ENCODE measurements around the gene SNAP23. TPM values are rescaled to one million over a fixed set of nuclear protein-coding genes. Genes with fewer than 3 reads are reported as not detected.

SNAP23 gene
- total RNA-seq, 1 experiment from 2014 or later: 63.2 TPM

DNA sequence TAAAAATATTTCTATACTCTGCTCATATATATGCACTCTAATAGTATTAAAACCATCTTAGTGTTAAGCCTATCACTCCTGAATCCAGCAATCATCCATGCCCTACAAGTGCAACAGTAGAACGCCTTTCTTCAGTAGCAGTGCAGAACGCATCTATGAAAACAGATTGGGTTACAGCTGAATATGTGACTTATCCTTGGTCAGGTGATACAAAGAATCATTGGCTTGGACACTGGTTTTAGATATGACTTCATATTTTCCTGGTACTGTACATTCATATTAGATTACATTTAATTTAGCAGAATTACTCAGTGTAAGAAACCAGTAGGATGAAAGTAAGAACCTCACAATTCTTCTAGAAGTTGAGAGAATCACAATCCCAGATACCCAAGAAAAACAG is 47.8 kb upstream of the SNAP23 start:
- no peak overlapping the region for H3K14ac ChIP-seq (ENCODE audit: insufficient read depth, low read length)
- no peak overlapping the region for H3K9ac ChIP-seq (ENCODE audit: extremely low read depth, insufficient read length, low read length)
- H3K4me3 Mint-ChIP-seq: no peak overlapping the region
- no peak overlapping the region for H3K4ac ChIP-seq (ENCODE audit: low read depth, low read length)
- H2AFZ ChIP-seq (ENCODE audit: low read length): no peak overlapping the region
- H4K8ac ChIP-seq (replicated peaks; ENCODE audit: insufficient read length, low read depth, low read length): no peak overlapping the region
- H2BK5ac ChIP-seq (ENCODE audit: insufficient read length, low read length): no peak overlapping the region
- H4K91ac ChIP-seq (ENCODE audit: insufficient read length, low read depth, low read length): no peak overlapping the region
- no peak overlapping the region for H2BK120ac ChIP-seq (ENCODE audit: low read depth, low read length, poor library complexity, severe bottlenecking)
- no peak overlapping the region for H2BK15ac ChIP-seq (ENCODE audit: low read depth, low read length)
- no peak overlapping the region for H3K27ac ChIP-seq (ENCODE audit: insufficient read length, low read depth, low read length)
- DNase-seq: no peak
- no peaks in the 10 kb centered on the region for H3K23me2 ChIP-seq (ENCODE audit: insufficient read length, low read depth, low read length, poor library complexity, severe bottlenecking)
- no peak overlapping the region for H3T11ph ChIP-seq (ENCODE audit: low read length)
- no peaks in the 10 kb centered on the region for H3K4me1 Mint-ChIP-seq
- no peak overlapping the region for H3K4me2 ChIP-seq (ENCODE audit: insufficient read depth, insufficient read length, low read length)
- H3K27ac Mint-ChIP-seq: no peak overlapping the region
- TF ChIP-seq, protein P1, sequence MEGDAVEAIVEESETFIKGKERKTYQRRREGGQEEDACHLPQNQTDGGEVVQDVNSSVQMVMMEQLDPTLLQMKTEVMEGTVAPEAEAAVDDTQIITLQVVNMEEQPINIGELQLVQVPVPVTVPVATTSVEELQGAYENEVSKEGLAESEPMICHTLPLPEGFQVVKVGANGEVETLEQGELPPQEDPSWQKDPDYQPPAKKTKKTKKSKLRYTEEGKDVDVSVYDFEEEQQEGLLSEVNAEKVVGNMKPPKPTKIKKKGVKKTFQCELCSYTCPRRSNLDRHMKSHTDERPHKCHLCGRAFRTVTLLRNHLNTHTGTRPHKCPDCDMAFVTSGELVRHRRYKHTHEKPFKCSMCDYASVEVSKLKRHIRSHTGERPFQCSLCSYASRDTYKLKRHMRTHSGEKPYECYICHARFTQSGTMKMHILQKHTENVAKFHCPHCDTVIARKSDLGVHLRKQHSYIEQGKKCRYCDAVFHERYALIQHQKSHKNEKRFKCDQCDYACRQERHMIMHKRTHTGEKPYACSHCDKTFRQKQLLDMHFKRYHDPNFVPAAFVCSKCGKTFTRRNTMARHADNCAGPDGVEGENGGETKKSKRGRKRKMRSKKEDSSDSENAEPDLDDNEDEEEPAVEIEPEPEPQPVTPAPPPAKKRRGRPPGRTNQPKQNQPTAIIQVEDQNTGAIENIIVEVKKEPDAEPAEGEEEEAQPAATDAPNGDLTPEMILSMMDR (conservative IDR thresholded peaks at IDR 0.05): no peak
- WGBS (ENCODE audit: extremely low coverage, insufficient read length, low lambda C conversion rate): no CpG with 5 or more reads among the region's 2 CpGs
- H3K79me2 ChIP-seq (ENCODE audit: insufficient read depth, low read length): no peaks in the 10 kb centered on the region
- H4K5ac ChIP-seq (ENCODE audit: insufficient read length, low read depth, low read length): no peak overlapping the region
- H3K9me3 ChIP-seq (ENCODE audit: control insufficient read depth, low read depth, low read length): no peaks in the 10 kb centered on the region
- H3K23ac ChIP-seq (ENCODE audit: insufficient read length, low read depth, low read length): no peak overlapping the region
- H2BK20ac ChIP-seq (ENCODE audit: low read depth, low read length, poor library complexity, severe bottlenecking): no peak overlapping the region
- no peaks in the 10 kb centered on the region for H3K4me1 ChIP-seq (ENCODE audit: insufficient read depth, low read length)
- H3K79me1 ChIP-seq (ENCODE audit: insufficient read depth, low read depth, low read length, poor library complexity, severe bottlenecking): no peaks in the 10 kb centered on the region
- no peaks in the 10 kb centered on the region for H3K9me3 Mint-ChIP-seq
- peaks cover 6 to 60% (median 27%) of the 10 kb centered on the region in 3 experiments; a peak in 6 of 7 replicates for H3K36me3 Mint-ChIP-seq (ENCODE audit: insufficient read depth in 1 of 3, low read depth in 3 of 3)
- H3K18ac ChIP-seq (ENCODE audit: insufficient read length, low read depth, low read length): no peak overlapping the region
- no peaks in the 10 kb centered on the region for H3K27me3 Mint-ChIP-seq (ENCODE audit: low read depth)
- H3K27me3 ChIP-seq (ENCODE audit: insufficient read depth, low read length): no peaks in the 10 kb centered on the region
- H2BK12ac ChIP-seq (ENCODE audit: insufficient read length, low read depth, low read length): no peak overlapping the region
- no peak overlapping the region for H2AK5ac ChIP-seq (ENCODE audit: insufficient read length, low read length)
- no peaks in the 10 kb centered on the region for H4K20me1 ChIP-seq (ENCODE audit: control insufficient read depth, insufficient read depth, insufficient read length)
- no peak overlapping the region for H3K56ac ChIP-seq (ENCODE audit: insufficient read length, low read depth, low read length)
